WTC11 (cell line): ENCODE results near the gene IGFL4.
A peak's percentile ranks its signal among the peaks of the same experiment; 100 is the strongest.

Source experiments
- AFF4 ChIP-seq: sonication (generic); formaldehyde crosslinking; IDR thresholded peaks from 2 replicates; pipeline ENCODE4 v1.8.1; 2023; ENCODE audit warnings: mild to moderate bottlenecking, missing genetic modification reagents, borderline replicate concordance
- CREB1 ChIP-seq: sonication (generic); formaldehyde crosslinking; IDR thresholded peaks from 2 replicates; pipeline ENCODE4 v1.8.0; 2023; ENCODE audit warnings: mild to moderate bottlenecking, missing genetic modification reagents
- CTCF ChIP-seq: fragments of 200-600 bp; IDR thresholded peaks from 2 replicates; pipeline ENCODE4 v1.8.0; 2022; ENCODE audit warnings: antibody characterized with exemption
- JAZF1 ChIP-seq: fragments of 250-450 bp; sonication (Bioruptor Pico); IDR thresholded peaks from 2 replicates; pipeline ENCODE4 v1.9.0; 2021; ENCODE audit warnings: moderate library complexity, mild to moderate bottlenecking, inconsistent platforms
- MYBL2 ChIP-seq: sonication (generic); formaldehyde crosslinking; IDR thresholded peaks from 2 replicates; pipeline ENCODE4 v1.8.1; 2023; ENCODE audit warnings: mild to moderate bottlenecking, moderate library complexity, missing genetic modification reagents
- NR1H2 ChIP-seq: sonication (generic); formaldehyde crosslinking; IDR thresholded peaks from 2 replicates; pipeline ENCODE4 v1.9.0; 2021; ENCODE audit warnings: mild to moderate bottlenecking, moderate library complexity, missing genetic modification reagents
- NR2C2 ChIP-seq: sonication (generic); formaldehyde crosslinking; IDR thresholded peaks from 2 replicates; pipeline ENCODE4 v1.8.0; 2022; ENCODE audit warnings: mild to moderate bottlenecking, missing genetic modification reagents
- SMAD3 ChIP-seq: sonication (generic); formaldehyde crosslinking; IDR thresholded peaks from 2 replicates; pipeline ENCODE4 v1.8.0; 2022; ENCODE audit warnings: missing genetic modification reagents, mild to moderate bottlenecking, borderline replicate concordance
- SMAD4 ChIP-seq: sonication (generic); formaldehyde crosslinking; IDR thresholded peaks from 2 replicates; pipeline ENCODE4 v1.8.0; 2022; ENCODE audit warnings: mild to moderate bottlenecking, missing genetic modification reagents
- USF2 ChIP-seq: sonication (generic); formaldehyde crosslinking; IDR thresholded peaks from 2 replicates; pipeline ENCODE4 v1.8.1; 2023; ENCODE audit warnings: mild to moderate bottlenecking, missing genetic modification reagents, moderate library complexity
- TF ChIP-seq, protein P1 (sequence below): sonication (generic); formaldehyde crosslinking; IDR thresholded peaks from 2 replicates; pipeline ENCODE4 v1.8.0; 2022; ENCODE audit warnings: missing genetic modification reagents
- TF ChIP-seq, protein P2 (sequence below): sonication (generic); formaldehyde crosslinking; IDR thresholded peaks from 2 replicates; pipeline ENCODE4 v1.8.1; 2022; ENCODE audit warnings: low read depth, missing genetic modification reagents, borderline replicate concordance
- TF ChIP-seq, protein P3 (sequence below): sonication (generic); formaldehyde crosslinking; IDR thresholded peaks from 2 replicates; pipeline ENCODE4 v1.8.1; 2023; ENCODE audit warnings: mild to moderate bottlenecking, missing genetic modification reagents, moderate library complexity

GRCh38 chr19:46022431-46023310, 18.1 kb downstream of the IGFL4 start, which contains the start of gene PGLYRP1:
- TF ChIP-seq CTCF (no peak), NR2C2 (CRISPR knock-in tag) (no peak), JAZF1 (no peak), CREB1 (CRISPR knock-in tag) (no peak), SMAD4 (no peak), NR1H2 (CRISPR knock-in tag) (no peak), USF2 (CRISPR knock-in tag) (peak; percentile 31; the same call in 1 of the 2 replicates), AFF4 (CRISPR knock-in tag) (no peak), SMAD3 (no peak), MYBL2 (no peak)
- TF ChIP-seq, protein P1, sequence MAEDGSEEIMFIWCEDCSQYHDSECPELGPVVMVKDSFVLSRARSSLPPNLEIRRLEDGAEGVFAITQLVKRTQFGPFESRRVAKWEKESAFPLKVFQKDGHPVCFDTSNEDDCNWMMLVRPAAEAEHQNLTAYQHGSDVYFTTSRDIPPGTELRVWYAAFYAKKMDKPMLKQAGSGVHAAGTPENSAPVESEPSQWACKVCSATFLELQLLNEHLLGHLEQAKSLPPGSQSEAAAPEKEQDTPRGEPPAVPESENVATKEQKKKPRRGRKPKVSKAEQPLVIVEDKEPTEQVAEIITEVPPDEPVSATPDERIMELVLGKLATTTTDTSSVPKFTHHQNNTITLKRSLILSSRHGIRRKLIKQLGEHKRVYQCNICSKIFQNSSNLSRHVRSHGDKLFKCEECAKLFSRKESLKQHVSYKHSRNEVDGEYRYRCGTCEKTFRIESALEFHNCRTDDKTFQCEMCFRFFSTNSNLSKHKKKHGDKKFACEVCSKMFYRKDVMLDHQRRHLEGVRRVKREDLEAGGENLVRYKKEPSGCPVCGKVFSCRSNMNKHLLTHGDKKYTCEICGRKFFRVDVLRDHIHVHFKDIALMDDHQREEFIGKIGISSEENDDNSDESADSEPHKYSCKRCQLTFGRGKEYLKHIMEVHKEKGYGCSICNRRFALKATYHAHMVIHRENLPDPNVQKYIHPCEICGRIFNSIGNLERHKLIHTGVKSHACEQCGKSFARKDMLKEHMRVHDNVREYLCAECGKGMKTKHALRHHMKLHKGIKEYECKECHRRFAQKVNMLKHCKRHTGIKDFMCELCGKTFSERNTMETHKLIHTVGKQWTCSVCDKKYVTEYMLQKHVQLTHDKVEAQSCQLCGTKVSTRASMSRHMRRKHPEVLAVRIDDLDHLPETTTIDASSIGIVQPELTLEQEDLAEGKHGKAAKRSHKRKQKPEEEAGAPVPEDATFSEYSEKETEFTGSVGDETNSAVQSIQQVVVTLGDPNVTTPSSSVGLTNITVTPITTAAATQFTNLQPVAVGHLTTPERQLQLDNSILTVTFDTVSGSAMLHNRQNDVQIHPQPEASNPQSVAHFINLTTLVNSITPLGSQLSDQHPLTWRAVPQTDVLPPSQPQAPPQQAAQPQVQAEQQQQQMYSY (CRISPR knock-in tag) = no peak
- TF ChIP-seq, protein P2, sequence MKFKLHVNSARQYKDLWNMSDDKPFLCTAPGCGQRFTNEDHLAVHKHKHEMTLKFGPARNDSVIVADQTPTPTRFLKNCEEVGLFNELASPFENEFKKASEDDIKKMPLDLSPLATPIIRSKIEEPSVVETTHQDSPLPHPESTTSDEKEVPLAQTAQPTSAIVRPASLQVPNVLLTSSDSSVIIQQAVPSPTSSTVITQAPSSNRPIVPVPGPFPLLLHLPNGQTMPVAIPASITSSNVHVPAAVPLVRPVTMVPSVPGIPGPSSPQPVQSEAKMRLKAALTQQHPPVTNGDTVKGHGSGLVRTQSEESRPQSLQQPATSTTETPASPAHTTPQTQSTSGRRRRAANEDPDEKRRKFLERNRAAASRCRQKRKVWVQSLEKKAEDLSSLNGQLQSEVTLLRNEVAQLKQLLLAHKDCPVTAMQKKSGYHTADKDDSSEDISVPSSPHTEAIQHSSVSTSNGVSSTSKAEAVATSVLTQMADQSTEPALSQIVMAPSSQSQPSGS (CRISPR knock-in tag) = no peak
- TF ChIP-seq, protein P3, sequence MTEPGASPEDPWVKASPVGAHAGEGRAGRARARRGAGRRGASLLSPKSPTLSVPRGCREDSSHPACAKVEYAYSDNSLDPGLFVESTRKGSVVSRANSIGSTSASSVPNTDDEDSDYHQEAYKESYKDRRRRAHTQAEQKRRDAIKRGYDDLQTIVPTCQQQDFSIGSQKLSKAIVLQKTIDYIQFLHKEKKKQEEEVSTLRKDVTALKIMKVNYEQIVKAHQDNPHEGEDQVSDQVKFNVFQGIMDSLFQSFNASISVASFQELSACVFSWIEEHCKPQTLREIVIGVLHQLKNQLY (CRISPR knock-in tag) = no peak
